ENCODE results near the gene SLC8A2.

Gene SLC8A2

DNA sequence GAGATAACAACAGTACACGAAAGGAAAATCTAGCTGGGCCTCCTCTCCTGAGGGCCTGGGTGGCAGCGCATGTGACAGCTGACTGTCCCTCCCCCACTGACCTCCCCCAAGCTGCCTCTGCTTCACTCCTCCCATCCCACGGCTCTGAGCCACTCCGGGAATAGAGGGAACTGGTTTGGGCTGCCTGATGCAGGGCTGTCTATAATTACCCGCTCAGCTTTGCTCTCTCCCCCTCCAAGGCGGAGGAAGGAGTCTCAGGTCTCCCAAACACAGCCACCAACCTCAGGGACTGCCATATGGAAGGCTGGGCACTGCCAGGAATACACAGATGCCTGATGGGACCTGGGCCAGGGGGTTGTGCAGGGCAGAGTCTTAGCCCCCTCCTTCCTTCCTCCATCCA, 35.3 kb upstream of the SLC8A2 start:
- DNase-seq = no peak
- in situ Hi-C loops (cut with MboI; ENCODE audit: low pct_unique_long_range_greater_than_20kb, low sequenced_read_pairs) = no loop called here

DNA sequence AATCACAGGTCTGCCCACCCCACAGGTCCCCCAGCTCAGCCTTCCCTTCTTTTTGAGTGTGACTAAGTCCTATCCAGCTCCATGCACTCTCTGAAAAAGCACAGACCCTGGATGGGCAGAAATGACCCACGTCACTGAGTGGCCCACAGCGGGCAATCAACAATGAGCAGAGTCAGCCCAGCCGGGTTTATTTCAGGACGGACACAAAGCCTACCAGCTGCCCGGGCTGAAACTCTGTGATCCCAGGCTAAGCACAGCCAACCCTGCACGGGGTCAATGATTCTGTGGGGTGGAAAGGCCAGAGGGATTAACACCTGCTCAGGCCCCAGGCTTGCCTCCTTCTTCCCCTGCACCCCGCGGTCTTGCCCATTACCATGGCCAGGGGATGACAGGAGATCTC, 34.8 kb upstream of the SLC8A2 start:
- DNase-seq = no peak
- in situ Hi-C loops (cut with MboI; ENCODE audit: low pct_unique_long_range_greater_than_20kb, low sequenced_read_pairs) = no loop called here

DNA sequence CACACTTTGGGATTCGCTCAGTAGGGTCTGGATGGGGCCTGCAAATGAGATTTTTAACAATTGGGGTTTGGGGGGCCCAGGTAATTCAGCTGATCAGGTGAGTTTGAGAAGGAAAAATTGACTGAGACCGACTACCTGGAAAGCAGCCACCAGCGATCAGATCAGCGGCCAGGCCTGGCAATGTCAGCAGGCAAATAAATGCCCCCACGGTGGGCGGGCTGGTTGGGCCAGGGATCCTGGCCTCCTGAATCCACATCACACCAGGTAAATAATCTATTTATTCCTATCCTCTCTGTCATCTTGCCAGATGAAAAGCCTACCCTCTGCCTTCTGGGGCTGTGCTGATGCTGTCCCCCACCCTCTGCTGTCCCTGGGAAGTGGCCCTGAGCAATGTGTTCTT, 33.8 kb upstream of the SLC8A2 start:
- DNase-seq = no peak
- in situ Hi-C loops (cut with MboI; ENCODE audit: low pct_unique_long_range_greater_than_20kb, low sequenced_read_pairs) = no loop called here

DNA sequence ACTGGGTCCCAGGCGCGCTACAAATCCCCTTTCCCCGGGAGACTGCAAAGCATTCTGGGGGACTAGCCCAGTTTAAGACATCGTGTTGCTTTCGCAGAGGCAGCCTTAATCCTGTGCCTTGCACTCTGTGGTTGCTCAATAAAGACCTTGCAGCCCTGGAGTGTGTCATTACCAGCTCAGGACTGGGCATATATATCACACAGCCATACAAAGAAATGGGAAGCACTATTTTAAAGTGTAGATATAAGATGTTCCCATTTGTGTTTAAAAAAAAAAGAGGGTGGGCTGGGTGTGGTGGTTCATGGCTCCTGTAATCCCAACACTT, 32.1 kb upstream of the SLC8A2 start:
- no peak for DNase-seq
- in situ Hi-C loops (cut with MboI; ENCODE audit: low pct_unique_long_range_greater_than_20kb, low sequenced_read_pairs) = no loop called here

DNA sequence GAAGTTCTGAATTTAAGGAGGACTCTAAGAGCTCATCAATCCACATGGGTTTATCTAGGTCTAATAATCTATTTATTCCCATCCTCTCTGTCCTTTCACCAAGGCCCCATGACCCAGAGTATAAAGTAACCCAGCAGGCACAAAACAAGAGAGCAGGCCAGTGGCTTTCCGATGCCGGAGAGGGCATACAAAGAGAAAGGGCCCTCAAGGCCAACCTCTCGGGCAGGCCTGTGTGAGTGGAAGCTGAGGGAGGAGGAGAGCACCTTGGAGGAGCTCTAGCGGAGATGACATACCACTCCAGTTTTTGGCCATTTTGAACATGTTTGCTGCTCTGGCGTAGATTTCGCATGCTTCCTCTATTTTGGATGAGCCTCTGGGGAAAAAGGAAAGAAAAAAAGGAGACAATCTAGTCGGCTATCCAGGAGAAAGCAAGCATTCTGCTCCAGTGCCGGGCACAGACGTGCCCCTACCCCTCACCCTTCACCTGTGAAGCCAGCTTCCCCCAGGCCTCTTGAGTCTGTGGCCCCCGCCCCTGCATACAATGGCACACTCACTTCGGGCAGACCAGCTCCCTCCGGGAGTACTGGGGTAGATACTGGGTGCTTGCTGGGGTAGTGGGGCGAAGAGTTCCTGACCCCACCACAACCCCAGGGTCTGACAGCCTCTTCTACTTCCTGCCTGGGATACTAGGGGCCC, 31.6 kb upstream of the SLC8A2 start:
- no peak for DNase-seq
- in situ Hi-C loops (cut with MboI; ENCODE audit: low pct_unique_long_range_greater_than_20kb, low sequenced_read_pairs) = no loop called here

DNA sequence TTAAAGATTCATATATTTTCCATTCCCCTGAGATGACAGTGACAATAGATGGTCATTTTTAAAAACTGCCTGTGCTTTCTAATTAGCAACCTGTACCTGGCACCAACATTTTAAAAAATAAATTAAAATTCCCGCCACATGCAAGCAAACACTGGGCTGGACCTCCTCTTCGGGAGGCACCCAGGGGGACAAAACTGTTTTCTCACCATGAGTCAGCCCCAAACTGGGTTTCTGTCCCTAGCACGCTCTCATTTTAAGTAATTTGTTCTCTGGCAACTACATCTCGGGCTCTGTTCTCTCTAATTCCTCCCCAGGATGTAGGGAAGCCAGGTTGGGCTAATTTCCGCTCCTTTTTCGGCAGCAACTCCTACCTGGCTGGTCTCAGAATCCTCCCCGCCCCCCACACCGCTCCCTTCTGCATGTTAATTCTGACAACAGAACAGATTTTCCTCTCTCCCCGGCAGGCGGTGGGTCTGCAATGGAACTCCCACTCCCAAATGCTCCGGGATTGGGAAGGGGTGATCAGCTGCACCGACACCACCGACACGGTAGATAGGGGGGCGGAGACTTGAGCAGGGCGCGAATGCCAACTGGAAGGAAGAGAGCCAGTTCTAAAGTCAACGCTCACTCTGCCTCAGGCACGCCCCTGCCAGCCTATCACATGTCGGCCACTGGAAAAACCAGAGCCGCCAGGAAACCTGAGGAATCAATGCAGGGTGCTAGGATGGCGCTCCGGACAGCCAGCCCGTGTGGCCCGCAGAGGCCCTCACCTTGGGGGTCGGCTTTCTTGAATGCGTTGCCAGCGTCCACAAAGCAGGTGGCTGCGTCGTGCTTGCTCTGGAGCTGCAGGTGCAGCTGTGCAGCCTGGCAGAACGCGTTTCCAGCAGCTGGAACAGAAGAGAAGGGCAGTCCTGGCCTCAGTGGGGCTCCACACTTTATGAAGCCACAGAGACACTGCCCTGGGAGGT, 28.5 kb upstream of the SLC8A2 start:
- no peak for DNase-seq
- in situ Hi-C loops (cut with MboI; ENCODE audit: low pct_unique_long_range_greater_than_20kb, low sequenced_read_pairs) = no loop called here

DNA sequence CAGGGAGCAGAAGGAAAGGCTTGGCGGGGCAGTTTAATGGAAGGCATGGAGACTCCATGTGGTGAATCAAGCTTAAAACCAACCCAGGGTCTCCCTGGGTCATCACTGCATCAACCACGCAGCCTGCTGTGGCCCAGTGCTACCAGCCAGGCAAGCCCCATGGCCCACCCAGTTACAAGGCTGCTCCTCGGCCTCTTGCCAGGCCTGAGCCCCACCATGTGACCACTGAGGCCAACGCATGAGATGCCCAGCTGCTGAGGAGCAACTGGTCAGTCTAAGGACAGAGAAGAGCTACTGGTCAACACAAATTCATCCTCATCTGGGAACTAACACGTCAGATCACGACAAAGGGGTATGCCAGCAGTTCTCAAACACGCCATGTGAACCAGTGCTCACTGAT, 27.7 kb upstream of the SLC8A2 start:
- in situ Hi-C loops (cut with MboI; ENCODE audit: low pct_unique_long_range_greater_than_20kb, low sequenced_read_pairs) = no loop called here
- DNase-seq = no peak

DNA sequence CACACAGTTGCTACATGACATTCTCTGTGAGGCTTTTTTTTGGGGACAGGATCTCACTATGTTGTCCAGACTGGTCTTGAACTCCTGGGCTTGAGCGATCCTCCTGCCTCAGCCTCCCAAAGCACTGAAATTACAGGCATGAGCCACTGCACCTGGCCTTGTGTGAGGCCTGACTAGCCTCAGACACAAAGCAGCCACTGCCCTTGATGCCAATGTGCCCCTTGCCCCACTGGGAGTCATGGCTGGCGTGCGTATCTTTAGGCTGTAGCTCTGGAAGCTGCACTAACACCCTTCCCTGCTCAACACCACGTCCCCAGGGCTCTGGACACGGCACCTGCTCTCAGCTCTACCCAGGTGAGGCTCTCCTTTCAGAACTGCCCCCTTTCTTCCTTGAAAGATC, 26.9 kb upstream of the SLC8A2 start:
- in situ Hi-C loops (cut with MboI; ENCODE audit: low pct_unique_long_range_greater_than_20kb, low sequenced_read_pairs) = no loop called here
- DNase-seq = no peak

DNA sequence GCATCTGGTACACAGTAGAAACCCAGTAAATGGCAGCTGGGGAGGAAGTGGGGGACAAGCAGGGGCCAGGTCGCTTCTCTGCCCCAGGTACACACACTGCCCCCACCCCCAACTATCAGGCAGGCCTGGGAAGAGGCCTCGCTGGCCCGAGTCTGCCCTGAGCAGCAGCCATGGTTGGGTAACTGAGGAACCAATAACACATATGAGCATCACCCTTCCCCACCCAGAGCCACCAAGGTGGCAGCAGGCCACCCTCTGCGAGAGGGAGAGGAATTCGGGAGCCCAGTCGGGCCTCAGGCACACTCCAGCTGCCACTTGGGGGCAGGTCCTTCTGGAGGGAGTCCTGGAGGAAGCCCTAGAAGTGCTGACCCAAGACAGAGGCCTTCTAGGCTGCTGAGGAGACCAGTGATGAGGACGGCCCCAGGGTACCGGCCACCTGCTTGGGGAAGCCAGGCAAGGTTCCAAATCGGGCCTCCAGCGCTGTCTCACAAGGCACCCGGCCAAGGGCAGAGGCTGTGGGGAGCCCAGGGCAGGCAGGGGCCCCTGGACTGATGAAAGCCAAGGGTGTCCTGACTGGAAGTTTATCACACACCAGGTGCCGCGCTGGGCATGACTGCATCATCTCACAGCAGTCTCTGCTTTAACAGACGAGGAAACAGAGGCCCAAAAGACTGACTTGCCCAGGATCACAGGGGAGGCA, 26.3 kb upstream of the SLC8A2 start:
- in situ Hi-C loops (cut with MboI; ENCODE audit: low pct_unique_long_range_greater_than_20kb, low sequenced_read_pairs) = no loop called here
- no peak for DNase-seq

DNA sequence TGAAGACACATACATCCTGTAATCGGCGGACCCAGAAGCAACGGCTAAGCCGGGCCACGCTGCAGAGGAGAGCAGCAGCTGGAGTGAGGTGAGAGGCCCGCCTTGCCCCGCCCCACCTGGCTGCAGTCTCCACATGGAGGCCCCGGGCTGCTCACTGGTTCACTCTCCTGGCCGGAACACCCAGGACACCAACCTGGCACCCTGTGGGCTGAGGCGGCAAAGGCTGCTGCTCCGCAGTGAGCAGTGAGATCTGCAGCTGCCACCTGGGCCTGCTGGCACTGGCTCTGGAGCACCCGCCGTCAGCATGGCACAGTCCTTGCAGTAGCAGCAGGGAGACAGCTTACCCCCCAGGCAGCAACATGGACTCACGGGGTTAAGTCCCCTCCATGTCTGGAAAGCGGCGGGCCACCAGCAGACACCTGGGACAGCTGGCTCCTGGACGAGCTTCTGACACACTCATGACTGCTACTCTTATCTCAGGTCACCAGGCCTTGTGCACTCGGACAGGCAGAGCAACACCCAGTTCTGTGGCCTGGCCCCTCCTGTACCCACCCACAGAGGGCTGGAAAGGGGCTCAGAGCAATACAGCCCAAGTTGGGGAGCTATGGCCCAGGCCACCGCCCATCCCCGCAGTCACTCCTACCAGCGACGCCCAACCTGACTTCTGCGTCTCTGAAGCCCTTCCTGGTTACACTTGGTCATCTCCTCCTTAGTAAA, 25.5 kb upstream of the SLC8A2 start:
- in situ Hi-C loops (cut with MboI; ENCODE audit: low pct_unique_long_range_greater_than_20kb, low sequenced_read_pairs) = no loop called here
- DNase-seq = no peak

DNA sequence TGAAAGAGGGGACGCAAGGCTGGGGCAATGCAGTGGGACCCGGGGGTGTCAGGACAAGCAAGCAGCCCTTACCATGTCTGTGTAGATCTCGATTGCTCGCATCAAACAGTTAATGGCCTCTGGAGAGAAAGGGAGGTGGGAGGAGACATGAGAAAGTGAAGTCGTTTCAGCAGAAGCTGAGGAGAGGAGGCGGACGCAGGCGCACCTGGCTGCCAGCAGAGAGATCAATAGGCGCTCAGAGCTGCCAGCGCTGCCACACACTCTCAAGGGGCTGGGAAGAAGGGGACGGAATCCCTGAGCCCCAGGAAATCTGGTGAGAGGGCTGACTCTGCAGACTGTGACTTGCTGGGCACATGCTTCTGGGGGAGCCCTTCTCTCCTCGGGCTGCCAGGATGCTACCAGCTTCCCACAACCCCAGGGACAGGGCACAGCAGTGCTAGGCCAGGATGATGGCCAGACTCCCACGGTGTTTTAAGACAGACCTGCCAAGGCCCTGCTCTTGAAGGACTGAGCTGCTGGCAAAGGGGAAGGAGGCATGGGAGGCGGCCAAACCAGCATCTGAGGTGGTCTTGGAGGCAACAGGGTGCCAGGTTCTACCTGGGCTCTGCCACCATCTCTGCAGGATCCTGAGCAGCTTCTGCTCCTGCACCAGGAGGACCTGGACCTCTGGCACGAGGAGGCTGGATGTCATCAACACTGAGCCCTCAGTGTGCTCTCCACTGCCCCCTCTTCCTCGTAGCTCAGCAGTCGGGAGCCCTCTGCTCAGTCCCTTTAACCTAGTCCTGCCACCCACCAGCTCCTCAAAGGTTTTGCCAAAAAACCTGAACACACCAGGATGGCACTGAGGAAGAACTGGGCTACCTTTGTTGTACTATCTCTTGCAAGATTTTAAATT, 24.0 kb upstream of the SLC8A2 start:
- DNase-seq = no peak
- in situ Hi-C loops (cut with MboI; ENCODE audit: low pct_unique_long_range_greater_than_20kb, low sequenced_read_pairs) = no loop called here

DNA sequence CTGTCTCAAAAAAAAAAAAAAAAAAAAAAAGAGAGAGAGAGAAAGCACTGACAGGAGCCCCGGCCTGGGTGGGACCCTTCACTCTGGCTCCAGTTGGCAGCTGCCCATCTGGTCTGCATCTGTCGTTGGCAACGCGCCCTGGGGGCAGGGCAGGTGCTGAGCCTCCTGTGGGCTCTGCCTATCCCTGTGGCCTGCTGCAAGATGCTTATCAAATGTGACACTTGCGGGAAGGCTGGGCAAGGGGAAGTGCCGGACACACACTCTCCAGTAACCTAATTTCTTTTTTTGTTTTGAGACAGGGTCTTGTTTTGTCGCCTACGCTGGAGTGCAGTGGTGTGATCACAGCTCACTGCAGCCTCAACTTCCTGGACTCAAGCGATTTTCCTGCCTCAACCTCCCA, 23.0 kb upstream of the SLC8A2 start:
- no peak for DNase-seq

DNA sequence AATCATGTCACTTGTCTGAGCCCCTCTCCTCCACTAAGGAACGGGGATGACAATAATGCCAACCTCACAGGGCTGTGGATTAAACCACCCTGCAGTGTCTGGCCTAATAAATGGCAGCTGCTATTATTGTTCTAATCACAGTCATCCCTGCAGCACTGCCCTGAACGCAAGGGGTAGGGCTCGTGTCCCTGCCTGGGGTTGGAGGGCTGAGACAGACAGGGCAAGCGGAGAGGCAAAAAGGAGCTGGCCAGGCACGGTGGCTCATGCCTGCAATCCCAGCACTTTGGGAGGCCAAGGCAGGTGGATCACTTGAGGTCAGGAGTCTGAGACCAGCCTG, 22.5 kb upstream of the SLC8A2 start:
- in situ Hi-C loops (cut with MboI; ENCODE audit: low pct_unique_long_range_greater_than_20kb, low sequenced_read_pairs) = no loop called here
- no peak for DNase-seq

More for the DNA sequence above, 23.0 kb upstream of the SLC8A2 start:
- in situ Hi-C loops (cut with MboI; ENCODE audit: low pct_unique_long_range_greater_than_20kb, low sequenced_read_pairs) = no loop called here

DNA sequence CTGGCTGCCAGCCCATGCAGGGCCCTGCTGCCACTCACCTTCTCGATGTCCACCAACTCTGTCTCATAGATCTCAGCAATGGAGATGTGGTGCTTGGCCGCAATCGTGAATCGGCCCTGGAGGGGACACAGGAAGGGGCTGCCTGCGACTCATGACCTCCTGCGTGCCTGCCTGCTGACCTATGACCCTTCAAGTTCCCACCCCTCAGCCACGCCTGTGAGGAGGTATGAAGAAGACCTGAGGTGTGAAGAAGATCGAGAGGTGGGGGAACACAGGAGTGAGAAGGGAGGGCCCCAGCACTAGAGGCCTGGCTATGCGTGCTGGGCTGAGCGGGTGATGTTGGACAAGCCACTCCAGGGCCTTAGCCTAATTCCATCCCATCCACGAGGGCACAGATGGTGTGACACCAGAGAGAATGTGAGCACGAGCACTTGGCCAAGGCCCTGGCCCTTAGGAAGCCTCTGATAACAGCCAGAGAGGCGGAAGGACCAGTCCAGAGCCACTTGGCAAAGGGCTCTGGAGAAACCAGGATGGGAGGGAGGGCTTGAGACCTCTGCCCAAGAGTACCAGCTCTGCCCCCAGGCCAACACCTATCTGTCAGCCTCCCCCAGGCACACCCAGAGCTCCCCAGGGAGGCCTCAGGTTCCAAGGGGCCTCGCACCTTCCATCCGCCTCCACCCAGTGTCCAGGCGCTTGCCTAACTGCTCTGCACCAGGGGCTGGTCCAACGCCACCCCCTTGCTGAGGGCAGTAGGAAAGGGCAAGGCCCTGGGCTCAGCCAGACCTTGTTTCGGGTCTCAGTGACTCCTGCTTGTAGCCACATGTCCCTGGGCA, 21.9 kb upstream of the SLC8A2 start:
- no peak for DNase-seq
- in situ Hi-C loops (cut with MboI; ENCODE audit: low pct_unique_long_range_greater_than_20kb, low sequenced_read_pairs) = no loop called here

DNA sequence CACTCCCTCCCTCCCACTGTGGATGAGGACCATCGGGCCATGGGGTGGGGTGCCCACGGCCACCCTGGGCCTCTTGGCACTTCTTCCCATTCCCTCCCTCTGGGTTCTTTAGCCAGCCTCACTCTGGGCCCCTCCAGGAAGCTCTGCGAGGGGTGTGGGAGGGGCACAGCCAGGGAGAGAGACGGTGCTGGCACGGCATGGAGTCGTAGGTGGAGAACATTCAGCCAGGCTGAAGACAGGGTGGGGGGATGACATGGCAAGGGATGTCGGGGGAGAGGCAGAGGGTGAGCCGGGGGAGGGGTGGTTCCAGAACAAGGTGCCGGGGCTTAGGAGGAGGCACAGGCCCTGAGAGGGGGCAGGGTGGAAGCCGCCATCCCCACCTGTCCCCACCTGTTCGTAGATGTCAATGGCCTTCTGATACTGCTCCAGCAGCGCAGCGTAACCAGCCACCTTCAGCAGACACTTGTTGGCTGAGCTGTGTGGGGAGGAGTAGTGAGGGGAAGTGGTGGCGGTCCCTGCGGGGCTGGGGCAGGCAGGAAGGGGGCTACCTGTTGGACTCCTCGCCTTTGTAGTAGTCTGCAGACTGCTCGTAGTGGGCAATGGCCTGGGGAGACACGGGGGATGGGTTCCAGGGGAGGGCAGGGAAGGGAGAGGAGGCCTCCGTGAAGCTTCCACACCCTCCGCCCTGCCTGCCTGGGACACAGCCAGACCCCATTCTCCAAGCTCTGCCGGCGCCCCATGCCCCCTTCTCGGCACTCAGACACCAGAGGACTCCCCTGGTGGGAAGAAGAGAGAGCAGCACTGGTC, 21.1 kb upstream of the SLC8A2 start:
- in situ Hi-C loops (cut with MboI; ENCODE audit: low pct_unique_long_range_greater_than_20kb, low sequenced_read_pairs) = no loop called here

DNA sequence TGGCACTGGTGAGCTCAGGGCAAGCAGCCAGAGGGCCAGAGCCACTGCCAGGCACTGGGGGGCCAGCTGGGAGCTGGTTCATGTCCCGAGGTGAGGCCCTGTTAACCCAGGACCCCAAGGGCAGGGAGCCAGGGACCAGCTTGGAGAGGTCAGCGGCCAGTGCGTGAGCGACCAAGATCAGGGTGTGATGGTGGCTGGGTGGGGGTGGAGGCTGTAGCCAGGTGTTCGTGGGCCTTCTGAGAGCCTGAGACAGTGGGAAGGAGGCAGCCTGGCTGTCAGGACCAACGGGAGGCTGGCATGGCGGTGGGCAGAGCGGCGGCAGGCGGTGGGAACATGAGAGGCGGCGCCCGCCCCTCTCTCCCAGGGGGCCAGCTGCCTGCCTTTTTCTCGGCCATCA, 20.4 kb upstream of the SLC8A2 start:
- in situ Hi-C loops (cut with MboI; ENCODE audit: low pct_unique_long_range_greater_than_20kb, low sequenced_read_pairs) = no loop called here

More for the DNA sequence above, 21.1 kb upstream of the SLC8A2 start:
- no peak for DNase-seq

More for the DNA sequence above, 20.4 kb upstream of the SLC8A2 start:
- DNase-seq = no peak

All from KBM-7 (cell line).